SK-N-SH treated with all-trans-retinoic acid at 6 μM for 48 hours (cell line): Measurements from ENCODE around the gene KEL.

Experiments used
- ATAC-seq: fragments of 200-7000 bp; cut with Tn5 transposase; 3 replicates; pipeline ENCODE4 v1.9.1; 2020; ENCODE audit warnings: mild to moderate bottlenecking, moderate library complexity
- ARNTL ChIP-seq: fragments of 450-650 bp; formaldehyde crosslinking; IDR thresholded peaks from 2 replicates; pipeline ENCODE4 v1.5.0; 2020; ENCODE audit warnings: low read depth, mild to moderate bottlenecking, moderate library complexity, borderline replicate concordance
- BACH2 ChIP-seq: fragments of 250-450 bp; sonication (Bioruptor Pico); IDR thresholded peaks from 2 replicates; pipeline ENCODE4 v1.9.0; 2021; ENCODE audit warnings: mild to moderate bottlenecking, borderline replicate concordance
- CSDC2 ChIP-seq: fragments of 250-450 bp; sonication (Bioruptor Pico); IDR thresholded peaks from 2 replicates; pipeline ENCODE4 v1.5.0; 2020; ENCODE audit warnings: mild to moderate bottlenecking, moderate library complexity
- ESRRG ChIP-seq: fragments of 250-450 bp; sonication (Bioruptor Pico); IDR thresholded peaks from 2 replicates; pipeline ENCODE4 v1.6.1; 2021; ENCODE audit warnings: mild to moderate bottlenecking
- GLIS3 ChIP-seq: fragments of 250-450 bp; sonication (Bioruptor Pico); IDR thresholded peaks from 2 replicates; pipeline ENCODE4 v1.5.0; 2020; ENCODE audit warnings: mild to moderate bottlenecking, moderate library complexity
- ISL1 ChIP-seq: fragments of 250-450 bp; sonication (Bioruptor Pico); IDR thresholded peaks from 2 replicates; pipeline ENCODE4 v2.1.2; 2022; ENCODE audit warnings: mild to moderate bottlenecking, moderate library complexity
- OSR1 ChIP-seq: fragments of 250-450 bp; sonication (Bioruptor Pico); IDR thresholded peaks from 2 replicates; pipeline ENCODE4 v1.8.0; 2022; ENCODE audit warnings: moderate library complexity, mild to moderate bottlenecking, inconsistent platforms
- PPARA ChIP-seq: fragments of 250-450 bp; sonication (Bioruptor Pico); IDR thresholded peaks from 2 replicates; pipeline ENCODE4 v1.5.0; 2020; ENCODE audit warnings: mild to moderate bottlenecking, borderline replicate concordance
- RARB ChIP-seq: fragments of 250-450 bp; sonication (Bioruptor Pico); IDR thresholded peaks from 2 replicates; pipeline ENCODE4 v1.8.0; 2021; ENCODE audit warnings: mild to moderate bottlenecking, moderate library complexity
- SNAI2 ChIP-seq: fragments of 250-450 bp; sonication (Bioruptor Pico); IDR thresholded peaks from 2 replicates; pipeline ENCODE4 v1.5.0; 2020; ENCODE audit warnings: mild to moderate bottlenecking, moderate library complexity
- TCF4 ChIP-seq: fragments of 250-450 bp; sonication (Bioruptor Pico); IDR thresholded peaks from 2 replicates; pipeline ENCODE4 v1.8.0; 2021; ENCODE audit warnings: mild to moderate bottlenecking, moderate library complexity, borderline replicate concordance
- TOX ChIP-seq: fragments of 250-450 bp; sonication (Bioruptor Pico); IDR thresholded peaks from 2 replicates; pipeline ENCODE4 v1.8.0; 2021; ENCODE audit warnings: mild to moderate bottlenecking, moderate library complexity, borderline replicate concordance
- ZC3H10 ChIP-seq: fragments of 250-450 bp; sonication (Bioruptor Pico); IDR thresholded peaks from 2 replicates; pipeline ENCODE4 v1.5.1; 2021; ENCODE audit warnings: mild to moderate bottlenecking, moderate library complexity
- ZFP3 ChIP-seq: fragments of 250-450 bp; sonication (Bioruptor Pico); IDR thresholded peaks from 2 replicates; pipeline ENCODE4 v1.5.0; 2020; ENCODE audit warnings: mild to moderate bottlenecking, moderate library complexity
- ZFP30 ChIP-seq: fragments of 450-650 bp; formaldehyde crosslinking; IDR thresholded peaks from 2 replicates; pipeline ENCODE4 v1.5.0; 2022; ENCODE audit warnings: mild to moderate bottlenecking, moderate library complexity
- ZNF565 ChIP-seq: fragments of 450-650 bp; formaldehyde crosslinking; conservative IDR thresholded peaks from 2 replicates; pipeline ENCODE4 v1.5.0; 2020; ENCODE audit warnings: low read depth, mild to moderate bottlenecking, moderate library complexity
- ZNF70 ChIP-seq: fragments of 450-650 bp; formaldehyde crosslinking; IDR thresholded peaks from 2 replicates; pipeline ENCODE4 v1.5.0; 2020; ENCODE audit warnings: mild to moderate bottlenecking, moderate library complexity
- ZNF8 ChIP-seq: fragments of 450-650 bp; formaldehyde crosslinking; IDR thresholded peaks from 2 replicates; pipeline ENCODE4 v1.5.0; 2020; ENCODE audit warnings: mild to moderate bottlenecking, moderate library complexity
- TF ChIP-seq, protein P1 (sequence below): fragments of 250-450 bp; sonication (Bioruptor Pico); IDR thresholded peaks from 2 replicates; pipeline ENCODE4 v1.5.1; 2020; ENCODE audit warnings: low read depth, mild to moderate bottlenecking, moderate library complexity
- TF ChIP-seq, protein P2 (sequence below): fragments of 250-450 bp; sonication (Bioruptor Pico); IDR thresholded peaks from 2 replicates; pipeline ENCODE4 v1.5.0; 2020; ENCODE audit warnings: mild to moderate bottlenecking, moderate library complexity
- TF ChIP-seq, protein P3 (sequence below): fragments of 250-450 bp; sonication (Bioruptor Pico); IDR thresholded peaks from 2 replicates; pipeline ENCODE4 v1.8.0; 2020; ENCODE audit warnings: mild to moderate bottlenecking, moderate library complexity, borderline replicate concordance
- TF ChIP-seq, protein P4 (sequence below): fragments of 250-450 bp; sonication (Bioruptor Pico); IDR thresholded peaks from 2 replicates; pipeline ENCODE4 v1.5.1; 2021; ENCODE audit warnings: mild to moderate bottlenecking, moderate library complexity

Gene KEL

DNA sequence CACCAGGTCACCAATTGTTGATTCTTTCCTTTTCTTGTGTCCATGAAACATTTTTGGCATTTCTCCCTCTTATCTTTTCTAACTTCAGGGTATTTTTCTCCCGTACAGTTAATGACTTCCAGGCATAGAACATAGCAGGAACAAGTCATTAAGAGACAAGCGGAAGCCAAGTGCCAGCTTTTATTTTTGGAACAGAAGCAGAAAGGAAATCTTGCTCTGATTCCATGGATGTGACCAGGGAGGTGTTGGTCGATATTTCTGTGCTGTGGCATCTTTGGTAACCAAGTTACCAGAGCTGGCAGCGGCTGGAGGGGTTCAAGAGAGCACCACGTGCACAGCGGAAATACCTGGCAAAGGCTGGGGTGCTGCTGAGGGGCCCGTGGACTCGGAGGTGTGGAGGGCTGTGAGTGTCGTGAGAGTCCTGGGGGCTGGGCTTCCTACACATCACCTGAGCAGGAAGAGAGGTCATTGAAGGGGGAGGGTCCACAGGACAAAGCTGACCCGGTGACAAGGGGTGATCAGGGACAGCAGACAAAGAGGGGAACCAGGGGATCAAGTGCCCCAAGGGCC is 21.1 kb downstream of the KEL start (continued):
- TF ChIP-seq ARNTL (CRISPR knock-in tag), result no peak
- TF ChIP-seq, protein P1, sequence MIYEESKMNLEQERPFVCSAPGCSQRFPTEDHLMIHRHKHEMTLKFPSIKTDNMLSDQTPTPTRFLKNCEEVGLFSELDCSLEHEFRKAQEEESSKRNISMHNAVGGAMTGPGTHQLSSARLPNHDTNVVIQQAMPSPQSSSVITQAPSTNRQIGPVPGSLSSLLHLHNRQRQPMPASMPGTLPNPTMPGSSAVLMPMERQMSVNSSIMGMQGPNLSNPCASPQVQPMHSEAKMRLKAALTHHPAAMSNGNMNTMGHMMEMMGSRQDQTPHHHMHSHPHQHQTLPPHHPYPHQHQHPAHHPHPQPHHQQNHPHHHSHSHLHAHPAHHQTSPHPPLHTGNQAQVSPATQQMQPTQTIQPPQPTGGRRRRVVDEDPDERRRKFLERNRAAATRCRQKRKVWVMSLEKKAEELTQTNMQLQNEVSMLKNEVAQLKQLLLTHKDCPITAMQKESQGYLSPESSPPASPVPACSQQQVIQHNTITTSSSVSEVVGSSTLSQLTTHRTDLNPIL (CRISPR knock-in tag), result no peak
- TF ChIP-seq ZC3H10, result no peak
- TF ChIP-seq PPARA, result no peak
- TF ChIP-seq ZNF8 (CRISPR knock-in tag), result no peak
- no peak for TF ChIP-seq ESRRG
- TF ChIP-seq ZFP3 (CRISPR knock-in tag), result no peak

DNA sequence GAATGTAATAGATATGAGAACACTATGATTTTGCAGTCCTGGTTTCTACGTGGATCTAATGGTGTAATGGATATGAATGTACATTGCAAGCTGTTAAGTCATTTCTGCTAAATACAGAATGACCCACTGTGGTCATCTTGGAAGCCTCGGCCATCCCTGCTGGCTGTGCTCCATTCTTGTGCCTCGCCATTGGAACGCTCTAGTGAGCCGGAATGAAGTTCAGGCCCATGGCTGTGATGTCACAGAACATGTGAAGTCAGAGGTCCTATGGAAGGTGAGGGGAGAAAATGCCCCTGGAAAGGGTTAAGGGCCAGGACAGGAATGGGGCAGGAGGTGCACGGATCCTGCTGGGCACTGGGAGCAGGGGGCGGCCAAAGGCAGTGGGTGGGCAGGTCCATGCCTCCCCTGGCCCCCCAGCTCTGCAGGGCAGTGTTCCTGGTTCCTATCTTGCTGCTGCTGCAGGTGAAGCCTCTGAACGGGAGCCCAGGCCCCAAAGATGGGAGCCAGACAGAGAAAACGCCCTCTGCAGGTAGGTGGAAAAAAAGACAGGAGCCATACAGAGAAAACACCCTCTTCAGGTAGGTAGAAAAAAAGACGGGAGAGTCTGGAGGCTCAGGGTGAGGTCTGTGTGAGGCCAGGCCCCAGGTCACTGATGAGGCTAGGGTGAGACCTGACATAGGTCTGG is 22.8 kb downstream of the KEL start, which contains the start of gene LLCFC1:
TSS of gene LLCFC1 (plus strand) at position 259 of the 685 bp plus-strand sequence. CDS start at position 397, 138 bp downstream.
- TF ChIP-seq BACH2 (CRISPR knock-in tag) (no peak), OSR1 (CRISPR knock-in tag) (no peak), ARNTL (CRISPR knock-in tag) (no peak), GLIS3 (CRISPR knock-in tag) (no peak), ZNF8 (CRISPR knock-in tag) (no peak), ZNF565 (CRISPR knock-in tag) (no peak), ZC3H10 (no peak), TCF4 (no peak), CSDC2 (CRISPR knock-in tag) (no peak), TOX (CRISPR knock-in tag) (no peak), ZNF70 (CRISPR knock-in tag) (no peak), PPARA (no peak), ZFP3 (CRISPR knock-in tag) (no peak), ESRRG (no peak)
- TF ChIP-seq, protein P1 (CRISPR knock-in tag), result no peak
- TF ChIP-seq, protein P2, sequence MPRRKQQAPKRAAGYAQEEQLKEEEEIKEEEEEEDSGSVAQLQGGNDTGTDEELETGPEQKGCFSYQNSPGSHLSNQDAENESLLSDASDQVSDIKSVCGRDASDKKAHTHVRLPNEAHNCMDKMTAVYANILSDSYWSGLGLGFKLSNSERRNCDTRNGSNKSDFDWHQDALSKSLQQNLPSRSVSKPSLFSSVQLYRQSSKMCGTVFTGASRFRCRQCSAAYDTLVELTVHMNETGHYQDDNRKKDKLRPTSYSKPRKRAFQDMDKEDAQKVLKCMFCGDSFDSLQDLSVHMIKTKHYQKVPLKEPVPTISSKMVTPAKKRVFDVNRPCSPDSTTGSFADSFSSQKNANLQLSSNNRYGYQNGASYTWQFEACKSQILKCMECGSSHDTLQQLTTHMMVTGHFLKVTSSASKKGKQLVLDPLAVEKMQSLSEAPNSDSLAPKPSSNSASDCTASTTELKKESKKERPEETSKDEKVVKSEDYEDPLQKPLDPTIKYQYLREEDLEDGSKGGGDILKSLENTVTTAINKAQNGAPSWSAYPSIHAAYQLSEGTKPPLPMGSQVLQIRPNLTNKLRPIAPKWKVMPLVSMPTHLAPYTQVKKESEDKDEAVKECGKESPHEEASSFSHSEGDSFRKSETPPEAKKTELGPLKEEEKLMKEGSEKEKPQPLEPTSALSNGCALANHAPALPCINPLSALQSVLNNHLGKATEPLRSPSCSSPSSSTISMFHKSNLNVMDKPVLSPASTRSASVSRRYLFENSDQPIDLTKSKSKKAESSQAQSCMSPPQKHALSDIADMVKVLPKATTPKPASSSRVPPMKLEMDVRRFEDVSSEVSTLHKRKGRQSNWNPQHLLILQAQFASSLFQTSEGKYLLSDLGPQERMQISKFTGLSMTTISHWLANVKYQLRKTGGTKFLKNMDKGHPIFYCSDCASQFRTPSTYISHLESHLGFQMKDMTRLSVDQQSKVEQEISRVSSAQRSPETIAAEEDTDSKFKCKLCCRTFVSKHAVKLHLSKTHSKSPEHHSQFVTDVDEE (CRISPR knock-in tag), result no peak
- TF ChIP-seq, protein P3, sequence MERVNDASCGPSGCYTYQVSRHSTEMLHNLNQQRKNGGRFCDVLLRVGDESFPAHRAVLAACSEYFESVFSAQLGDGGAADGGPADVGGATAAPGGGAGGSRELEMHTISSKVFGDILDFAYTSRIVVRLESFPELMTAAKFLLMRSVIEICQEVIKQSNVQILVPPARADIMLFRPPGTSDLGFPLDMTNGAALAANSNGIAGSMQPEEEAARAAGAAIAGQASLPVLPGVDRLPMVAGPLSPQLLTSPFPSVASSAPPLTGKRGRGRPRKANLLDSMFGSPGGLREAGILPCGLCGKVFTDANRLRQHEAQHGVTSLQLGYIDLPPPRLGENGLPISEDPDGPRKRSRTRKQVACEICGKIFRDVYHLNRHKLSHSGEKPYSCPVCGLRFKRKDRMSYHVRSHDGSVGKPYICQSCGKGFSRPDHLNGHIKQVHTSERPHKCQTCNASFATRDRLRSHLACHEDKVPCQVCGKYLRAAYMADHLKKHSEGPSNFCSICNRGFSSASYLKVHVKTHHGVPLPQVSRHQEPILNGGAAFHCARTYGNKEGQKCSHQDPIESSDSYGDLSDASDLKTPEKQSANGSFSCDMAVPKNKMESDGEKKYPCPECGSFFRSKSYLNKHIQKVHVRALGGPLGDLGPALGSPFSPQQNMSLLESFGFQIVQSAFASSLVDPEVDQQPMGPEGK (CRISPR knock-in tag), result no peak
- TF ChIP-seq, protein P4, sequence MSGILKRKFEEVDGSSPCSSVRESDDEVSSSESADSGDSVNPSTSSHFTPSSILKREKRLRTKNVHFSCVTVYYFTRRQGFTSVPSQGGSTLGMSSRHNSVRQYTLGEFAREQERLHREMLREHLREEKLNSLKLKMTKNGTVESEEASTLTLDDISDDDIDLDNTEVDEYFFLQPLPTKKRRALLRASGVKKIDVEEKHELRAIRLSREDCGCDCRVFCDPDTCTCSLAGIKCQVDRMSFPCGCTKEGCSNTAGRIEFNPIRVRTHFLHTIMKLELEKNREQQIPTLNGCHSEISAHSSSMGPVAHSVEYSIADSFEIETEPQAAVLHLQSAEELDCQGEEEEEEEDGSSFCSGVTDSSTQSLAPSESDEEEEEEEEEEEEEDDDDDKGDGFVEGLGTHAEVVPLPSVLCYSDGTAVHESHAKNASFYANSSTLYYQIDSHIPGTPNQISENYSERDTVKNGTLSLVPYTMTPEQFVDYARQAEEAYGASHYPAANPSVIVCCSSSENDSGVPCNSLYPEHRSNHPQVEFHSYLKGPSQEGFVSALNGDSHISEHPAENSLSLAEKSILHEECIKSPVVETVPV (CRISPR knock-in tag), result no peak
- ATAC-seq, result peak; percentile 31

DNA sequence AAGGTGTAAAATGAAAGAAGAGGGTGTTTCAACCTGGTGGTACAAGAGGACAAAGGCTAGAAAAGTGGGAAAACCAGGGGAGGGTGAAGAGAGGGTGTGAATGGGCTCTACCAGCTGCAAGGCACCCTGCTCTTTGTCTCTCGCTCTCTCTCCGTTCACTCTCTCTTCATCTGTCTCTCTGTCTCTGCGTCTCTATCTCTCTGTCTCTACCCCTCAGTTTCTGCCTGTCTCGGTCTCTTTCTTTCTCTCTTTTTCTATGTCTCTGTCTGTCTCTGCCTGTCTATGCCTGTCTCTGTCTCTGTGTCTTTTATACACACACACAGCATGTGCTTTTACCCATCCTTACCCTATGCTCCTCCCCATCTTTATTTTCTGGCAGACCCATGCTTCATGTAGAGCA is 23.6 kb downstream of the KEL start:
- ATAC-seq, result no peak
- no peak for TF ChIP-seq SNAI2 (CRISPR knock-in tag)
- no peak for TF ChIP-seq PPARA
- no peak for TF ChIP-seq OSR1 (CRISPR knock-in tag)
- TF ChIP-seq ZNF70 (CRISPR knock-in tag), result no peak
- no peak for TF ChIP-seq CSDC2 (CRISPR knock-in tag)
- TF ChIP-seq TCF4, result no peak
- TF ChIP-seq ZC3H10, result no peak
- TF ChIP-seq TOX (CRISPR knock-in tag), result no peak
- TF ChIP-seq ZNF8 (CRISPR knock-in tag), result no peak
- TF ChIP-seq ESRRG, result no peak
- TF ChIP-seq ISL1 (CRISPR knock-in tag), result no peak
- no peak for TF ChIP-seq ZFP30
- no peak for TF ChIP-seq BACH2 (CRISPR knock-in tag)
- TF ChIP-seq RARB (CRISPR knock-in tag), result no peak
- TF ChIP-seq GLIS3 (CRISPR knock-in tag), result no peak
- TF ChIP-seq ZFP3 (CRISPR knock-in tag), result no peak
- TF ChIP-seq, protein P4 (CRISPR knock-in tag), result no peak
- TF ChIP-seq, protein P1 (CRISPR knock-in tag), result no peak
